ENCODE data around the gene MTA3. TPM values are rescaled to one million over a fixed set of nuclear protein-coding genes. Genes with fewer than 3 reads are reported as not detected.

The MTA3 gene
- total RNA-seq, 6 donors from 2014 or later: 18.2 to 59.7 (median 27.0) TPM

DNA sequence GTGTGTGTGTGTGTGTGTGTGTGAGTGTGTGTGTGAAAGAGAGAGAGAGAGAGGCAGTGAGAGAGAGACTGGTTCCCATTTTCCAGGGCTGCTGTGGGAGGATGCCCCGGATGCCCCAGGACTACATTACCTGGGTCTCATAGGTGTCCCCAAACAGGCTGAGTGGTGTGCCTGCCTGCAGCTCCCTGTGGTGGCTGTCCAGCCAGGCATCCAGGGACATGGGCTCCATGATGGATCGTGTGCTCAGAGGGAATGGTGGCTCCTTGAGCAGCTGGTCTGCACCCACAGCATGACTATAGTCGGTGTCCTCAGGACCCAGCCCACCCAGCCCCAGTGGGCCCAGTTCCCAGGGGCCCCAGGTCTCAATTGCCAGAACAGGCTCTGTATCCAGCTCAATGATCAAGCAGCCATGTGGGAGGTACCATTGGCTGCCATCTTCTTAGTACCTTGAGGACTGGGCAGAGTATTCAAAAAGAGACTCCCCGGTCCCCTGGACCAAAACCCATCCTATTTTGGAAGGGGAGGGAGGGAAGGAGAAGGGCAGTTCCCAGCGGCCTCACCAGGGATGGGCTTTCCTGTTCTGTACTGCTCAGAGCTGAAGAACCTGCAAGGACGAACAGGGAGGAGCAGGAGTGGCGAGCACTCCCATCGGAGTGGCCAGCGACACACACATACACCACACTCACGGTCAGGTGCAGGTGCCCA lies 201.3 kb downstream of the MTA3 start:
- no peaks in the 10 kb centered on the region for H3K27me3 ChIP-seq
- ATAC-seq (ENCODE audit: low FRiP score in 2 of 2) (no peak), DNase-seq (no peak)
- peaks cover 0 to 4% (median 0%) of the 10 kb centered on the region in 4 donors for H3K4me1 ChIP-seq
- H3K9me3 ChIP-seq: no peaks in the 10 kb centered on the region
- WGBS, 2 donors: 95 to 96% methylated on average over 8 to 10 of the region's 10 CpGs
- no peaks in the 10 kb centered on the region for H3K36me3 ChIP-seq
- H3K4me3 ChIP-seq: no peak overlapping the region
- no peak for TF ChIP-seq EP300 (IDR thresholded peaks at IDR 0.05)
- TF ChIP-seq, protein P1, sequence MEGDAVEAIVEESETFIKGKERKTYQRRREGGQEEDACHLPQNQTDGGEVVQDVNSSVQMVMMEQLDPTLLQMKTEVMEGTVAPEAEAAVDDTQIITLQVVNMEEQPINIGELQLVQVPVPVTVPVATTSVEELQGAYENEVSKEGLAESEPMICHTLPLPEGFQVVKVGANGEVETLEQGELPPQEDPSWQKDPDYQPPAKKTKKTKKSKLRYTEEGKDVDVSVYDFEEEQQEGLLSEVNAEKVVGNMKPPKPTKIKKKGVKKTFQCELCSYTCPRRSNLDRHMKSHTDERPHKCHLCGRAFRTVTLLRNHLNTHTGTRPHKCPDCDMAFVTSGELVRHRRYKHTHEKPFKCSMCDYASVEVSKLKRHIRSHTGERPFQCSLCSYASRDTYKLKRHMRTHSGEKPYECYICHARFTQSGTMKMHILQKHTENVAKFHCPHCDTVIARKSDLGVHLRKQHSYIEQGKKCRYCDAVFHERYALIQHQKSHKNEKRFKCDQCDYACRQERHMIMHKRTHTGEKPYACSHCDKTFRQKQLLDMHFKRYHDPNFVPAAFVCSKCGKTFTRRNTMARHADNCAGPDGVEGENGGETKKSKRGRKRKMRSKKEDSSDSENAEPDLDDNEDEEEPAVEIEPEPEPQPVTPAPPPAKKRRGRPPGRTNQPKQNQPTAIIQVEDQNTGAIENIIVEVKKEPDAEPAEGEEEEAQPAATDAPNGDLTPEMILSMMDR (IDR thresholded peaks at IDR 0.05): no peak
- H3K27ac ChIP-seq: no peak overlapping the region

DNA sequence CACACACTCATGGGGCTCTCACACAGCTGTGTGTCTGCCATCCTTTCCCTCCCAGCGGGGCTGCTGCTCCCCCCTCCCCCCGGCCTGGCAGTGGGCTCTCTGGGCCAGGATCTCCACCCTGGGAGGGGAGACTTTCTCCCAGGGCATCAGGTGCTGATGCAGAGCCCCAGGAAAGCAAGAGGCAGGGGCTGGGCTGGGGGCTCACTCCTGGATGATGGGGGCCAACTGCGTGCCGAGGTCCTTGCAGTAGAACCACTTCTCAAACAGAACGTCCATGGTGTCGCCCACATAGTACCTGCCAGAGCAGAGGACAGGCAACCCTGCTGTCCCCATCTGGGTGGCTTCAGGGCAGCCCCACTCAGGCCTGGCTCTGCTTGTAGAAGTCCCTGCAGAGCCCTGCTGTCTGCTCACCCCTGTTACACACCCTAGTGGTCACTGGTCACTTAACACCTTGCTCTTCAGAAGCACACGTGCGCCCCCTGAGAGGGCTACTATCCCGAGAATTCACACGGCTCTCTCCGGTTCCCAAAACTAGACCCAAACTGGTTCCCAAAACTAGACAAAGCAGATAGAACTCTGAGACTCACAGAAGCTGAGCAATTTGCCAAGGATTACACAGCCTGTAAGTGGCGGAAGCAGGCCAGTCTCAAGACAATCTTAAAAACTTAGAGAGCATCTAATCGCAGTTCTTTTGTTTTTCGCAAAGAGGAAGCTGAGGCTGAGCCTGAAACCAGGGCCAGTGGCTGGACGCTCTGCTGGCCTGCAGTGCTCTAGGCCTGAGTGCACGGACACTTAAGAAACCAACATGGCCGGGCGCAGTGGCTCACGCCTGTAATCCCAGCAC lies 202.1 kb downstream of the MTA3 start:
- Histone ChIP-seq H3K36me3 (no peaks in the 10 kb centered on the region), H3K4me3 (no peak overlapping the region), H3K4me1 (peaks cover 0 to 4% (median 0%) of the 10 kb centered on the region in 4 donors), H3K27ac (no peak overlapping the region), H3K27me3 (no peaks in the 10 kb centered on the region), H3K9me3 (no peaks in the 10 kb centered on the region)
- DNase-seq (peak in 1 of 2 donors; percentile 70), ATAC-seq (ENCODE audit: low FRiP score in 2 of 2) (peak; percentile 73 to 76)
- TF ChIP-seq, protein P1 (IDR thresholded peaks at IDR 0.05): peak; percentile 21 to 61 (median 39)
- TF ChIP-seq EP300 (IDR thresholded peaks at IDR 0.05) (no peak), POLR2A (IDR thresholded peaks at IDR 0.05) (no peak), POLR2AphosphoS5 (IDR thresholded peaks at IDR 0.05) (no peak)
- 74% methylated on average over 15 to 17 of the region's 19 CpGs for WGBS, 2 donors

DNA sequence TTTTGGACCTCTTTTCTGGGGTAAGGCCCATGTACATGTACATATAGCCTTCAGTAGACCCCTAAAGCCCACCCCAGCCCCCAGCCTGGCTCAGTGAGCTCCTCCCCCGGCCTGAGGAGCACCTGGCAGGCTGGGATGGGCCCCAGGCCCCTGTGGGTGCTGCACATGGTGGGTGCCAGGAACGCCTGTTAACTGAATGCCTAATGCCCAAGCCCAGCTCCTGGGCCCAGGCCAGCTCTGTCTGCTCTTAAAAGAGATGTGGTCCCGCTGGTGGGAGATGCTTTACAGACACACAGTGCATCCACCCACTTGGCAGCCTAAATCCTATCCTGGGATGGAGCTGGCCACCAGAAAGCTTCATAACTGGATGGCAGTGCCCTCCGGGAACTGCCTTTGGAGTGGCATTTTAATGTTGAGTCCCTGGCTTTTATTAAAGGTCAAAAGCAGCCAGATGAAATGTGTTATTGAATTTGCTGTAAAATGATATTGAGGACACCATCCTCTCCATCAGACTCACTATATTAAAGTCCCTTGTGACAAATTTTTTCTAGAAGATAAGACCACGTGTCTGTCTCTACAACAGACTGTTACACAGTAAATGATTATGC lies 203.2 kb downstream of the MTA3 start:
- 90% methylated on average over 5 of the region's 5 CpGs for WGBS, 2 donors

DNA sequence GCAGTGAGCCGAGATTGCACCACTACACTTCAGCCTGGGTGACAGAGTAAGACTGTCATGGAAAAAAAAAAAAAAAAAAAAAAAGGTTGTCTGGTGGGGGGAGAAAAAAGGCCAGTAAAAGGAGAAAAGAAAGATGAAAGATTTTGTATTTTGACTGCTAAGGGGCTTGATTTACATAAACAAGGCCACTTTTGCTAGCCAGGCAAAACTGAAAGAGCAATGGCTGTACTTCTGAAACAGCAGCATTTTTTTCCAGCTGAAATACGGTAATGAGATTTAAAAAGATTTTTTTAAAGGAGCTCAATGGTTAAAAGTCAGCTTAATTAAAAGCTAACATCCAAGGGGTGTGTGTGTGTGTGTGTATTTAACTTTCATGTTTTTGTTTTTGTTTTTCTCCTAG lies 206.8 kb downstream of the MTA3 start:
- H3K27me3 ChIP-seq: no peaks in the 10 kb centered on the region
- ATAC-seq (ENCODE audit: low FRiP score in 2 of 2): no peak
- no peak for DNase-seq
- no peaks in the 10 kb centered on the region for H3K36me3 ChIP-seq
- no peak overlapping the region for H3K4me3 ChIP-seq
- H3K27ac ChIP-seq: no peak overlapping the region
- WGBS, 2 donors: 78 to 80% methylated on average over 2 of the region's 2 CpGs
- TF ChIP-seq, protein P1 (IDR thresholded peaks at IDR 0.05): no peak
- TF ChIP-seq POLR2AphosphoS5 (IDR thresholded peaks at IDR 0.05): no peak
- no peak for TF ChIP-seq EP300 (IDR thresholded peaks at IDR 0.05)
- TF ChIP-seq POLR2A (IDR thresholded peaks at IDR 0.05): no peak
- no peaks in the 10 kb centered on the region for H3K9me3 ChIP-seq
- H3K4me1 ChIP-seq: peaks cover 0 to 4% (median 0%) of the 10 kb centered on the region in 4 donors

More for the DNA sequence above, 203.2 kb downstream of the MTA3 start:
- Histone ChIP-seq H3K36me3 (no peaks in the 10 kb centered on the region), H3K9me3 (no peaks in the 10 kb centered on the region), H3K4me1 (peaks cover 0 to 4% (median 0%) of the 10 kb centered on the region in 4 donors), H3K27me3 (no peaks in the 10 kb centered on the region), H3K4me3 (no peak overlapping the region), H3K27ac (no peak overlapping the region)
- DNase-seq (no peak), ATAC-seq (ENCODE audit: low FRiP score in 2 of 2) (no peak)
- TF ChIP-seq EP300 (IDR thresholded peaks at IDR 0.05) (no peak), POLR2A (IDR thresholded peaks at IDR 0.05) (no peak), POLR2AphosphoS5 (IDR thresholded peaks at IDR 0.05) (no peak)
- TF ChIP-seq, protein P1 (IDR thresholded peaks at IDR 0.05): no peak

Measured in upper lobe of left lung (tissue), 6 donors.